ENCODE data around the gene DLG1.

GRCh38 chr3:197014024-197014423, 284.4 kb downstream of the DLG1 start:
- TF ChIP-seq POLR2A (IDR thresholded peaks at IDR 0.05) = no peak
- TF ChIP-seq POLR2AphosphoS5 (IDR thresholded peaks at IDR 0.05) = no peak
- no peak for TF ChIP-seq CTCF (IDR thresholded peaks at IDR 0.05)

All from stomach (tissue), 4 donors.